Uterus (tissue), 2 donors: ENCODE data around the gene IL23A.

Experiments
- CTCF ChIP-seq, 4 experiments: fragments of 200-600 bp in 2 of 4; fragments of 450-650 bp in 2 of 4; sonication (generic) in 2 of 4; IDR thresholded peaks; one replicate each; pipeline ENCODE4 v1.5.1; 2016 to 2019; ENCODE audit warnings: antibody characterized with exemption in 4 of 4, mild to moderate bottlenecking in 2 of 4, moderate library complexity in 1 of 4
- POLR2A ChIP-seq, 2 donors: fragments of 450-650 bp; IDR thresholded peaks; one replicate each; pipeline ENCODE4 v1.6.1; 2016; ENCODE audit warnings: antibody characterized with exemption in 2 of 2, mild to moderate bottlenecking in 1 of 2, moderate library complexity in 1 of 2

GRCh38 chr12:56362130-56363059 is 23.7 kb downstream of the IL23A start, which contains the start of gene APOF:
- TF ChIP-seq CTCF (IDR thresholded peaks at IDR 0.05) (no peak), POLR2A (IDR thresholded peaks at IDR 0.05) (no peak)
